PC-3 (cell line): Measurements from ENCODE around the gene CCR2. TPM values are rescaled to one million over a fixed set of nuclear protein-coding genes. Genes with fewer than 3 reads are reported as not detected.

Source experiments
- ATAC-seq: fragments of 200-7000 bp; cut with Tn5 transposase; 2 replicates; pipeline ENCODE4 v1.9.1; 2020; ENCODE audit warnings: mild to moderate bottlenecking, moderate library complexity
- BruUV-seq: library from RNA; stranded (reverse); fragments of 400-500 nt; replicated peaks from 2 replicates; lab custom pipeline; 2021; lab: Mats Ljungman, UMichigan
- CTCF ChIA-PET: fragments of 300-600 bp; sonication (Branson Sonifier 250); formaldehyde crosslinking; loops from one replicate; lab custom pipeline; 2022; ENCODE audit warnings: antibody characterized with exemption; lab: Charles Lee
- POLR2A ChIA-PET: fragments of 300-600 bp; sonication (Branson Sonifier 250); formaldehyde crosslinking; loops from one replicate; lab custom pipeline; 2022; ENCODE audit warnings: antibody characterized with exemption; ENCODE audit not compliant: unreplicated experiment; lab: Charles Lee
- DNase-seq: peaks from one replicate; pipeline ENCODE4 v3.0.0-alpha.2; 2015
- H2AFZ ChIP-seq: fragments of 300-600 bp; sonication (generic); 2 replicates; pipeline ENCODE4 v1.6.0; 2016; ENCODE audit warnings: antibody characterized with exemption, low read length
- H3F3A ChIP-seq: fragments of 300-600 bp; sonication (generic); one replicate; pipeline ENCODE4 v1.6.0; 2017; ENCODE audit warnings: antibody characterized with exemption, low read length, control low read depth, mild to moderate bottlenecking; ENCODE audit not compliant: unreplicated experiment
- H3K27ac ChIP-seq: fragments of 300-600 bp; sonication (generic); 2 replicates; pipeline ENCODE4 v1.5.1; 2016; ENCODE audit warnings: mild to moderate bottlenecking, low read length
- H3K27me3 ChIP-seq: fragments of 300-600 bp; sonication (generic); 2 replicates; pipeline ENCODE4 v1.6.1; 2016; ENCODE audit warnings: low read length, mixed read lengths
- H3K36me3 ChIP-seq: fragments of 300-600 bp; sonication (generic); 2 replicates; pipeline ENCODE4 v1.6.1; 2016; ENCODE audit warnings: low read depth, mixed run types, low read length, mixed read lengths
- H3K4me1 ChIP-seq: fragments of 300-600 bp; sonication (generic); 2 replicates; pipeline ENCODE4 v1.5.1; 2016; ENCODE audit warnings: low read length; ENCODE audit not compliant: insufficient read depth
- H3K4me2 ChIP-seq: fragments of 300-600 bp; sonication (generic); 2 replicates; pipeline ENCODE4 v1.6.0; 2016; ENCODE audit warnings: low read length
- H3K4me3 ChIP-seq: fragments of 300-600 bp; sonication (generic); 2 replicates; pipeline ENCODE4 v1.5.1; 2016; ENCODE audit warnings: mild to moderate bottlenecking, low read length, mixed read lengths
- H3K79me2 ChIP-seq: fragments of 300-600 bp; sonication (generic); 2 replicates; pipeline ENCODE4 v1.6.1; 2017; ENCODE audit warnings: low read length, mixed read lengths
- H3K9ac ChIP-seq: fragments of 300-600 bp; sonication (generic); 2 replicates; pipeline ENCODE4 v1.6.0; 2016; ENCODE audit warnings: mild to moderate bottlenecking, low read length
- H3K9me2 ChIP-seq: fragments of 300-600 bp; sonication (generic); replicated peaks from 2 replicates; pipeline ENCODE4 v1.6.1; 2016; ENCODE audit warnings: mixed run types, low read length, mixed read lengths
- H3K9me3 ChIP-seq: fragments of 300-600 bp; sonication (generic); 2 replicates; pipeline ENCODE4 v1.6.1; 2016; ENCODE audit warnings: low read length, mixed read lengths
- H4K20me1 ChIP-seq: fragments of 300-600 bp; sonication (generic); 2 replicates; pipeline ENCODE4 v1.6.1; 2016; ENCODE audit warnings: low read length, mixed read lengths
- CTCF ChIP-seq: fragments of 300-600 bp; sonication (generic); conservative IDR thresholded peaks from 2 replicates; pipeline ENCODE4 v1.5.1; 2017; ENCODE audit warnings: antibody characterized with exemption, low read depth, mild to moderate bottlenecking, low read length
- EZH2 ChIP-seq: fragments of 300-600 bp; sonication (generic); IDR thresholded peaks from one replicate; pipeline ENCODE4 v1.6.1; 2017; ENCODE audit warnings: antibody characterized with exemption, mild to moderate bottlenecking, low read length; ENCODE audit not compliant: unreplicated experiment
- EZH2phosphoT487 ChIP-seq: fragments of 300-600 bp; sonication (generic); IDR thresholded peaks from 2 replicates; pipeline ENCODE4 v1.6.1; 2018; ENCODE audit warnings: mild to moderate bottlenecking, antibody characterized with exemption, low read length, borderline replicate concordance
- intact Hi-C: fragments of 100-400 bp; cut with micrococcal nuclease; formaldehyde crosslinking; loops from 2 replicates; pipeline ENCODE4 v1.9.0; 2023
- total RNA-seq: library from RNA; depleted of rRNA; stranded (reverse); fragments of >200 nt; gene quantifications from 2 replicates; pipeline ENCODE4 v1.2.3, GENCODE V29; 2014

The CCR2 gene
- total RNA-seq, 1 experiment from 2014 or later, result not detected

- Histone ChIP-seq H2AFZ (no peak overlapping the region), H3F3A (no peaks in the 10 kb centered on the region), H3K27me3 (0 out of 2 replicates have a peak, but pooled peaks cover 5% of the 10 kb centered on the region), H3K4me2 (no peak overlapping the region), H3K4me1 (no peaks in the 10 kb centered on the region), H3K79me2 (no peaks in the 10 kb centered on the region), H4K20me1 (no peaks in the 10 kb centered on the region), H3K9me2 (no peaks in the 10 kb centered on the region), H3K27ac (no peak overlapping the region), H3K9me3 (no peaks in the 10 kb centered on the region), H3K9ac (no peak overlapping the region), H3K36me3 (no peaks in the 10 kb centered on the region), H3K4me3 (no peak overlapping the region)
- intact Hi-C loops, result no loop called here
- ChIA-PET CTCF (no interaction called here), POLR2A (no interaction called here)
- no peak for TF ChIP-seq EZH2phosphoT487
- no peak for TF ChIP-seq EZH2
- TF ChIP-seq CTCF, result no peak
- DNase-seq (no peak), ATAC-seq (no peak)
- no TSS peak for BruUV-seq
Measured at GRCh38 chr3:46349484-46350261, 4.2 kb upstream of the CCR2 start.

GRCh38 chr3:46350262-46350565, 3.7 kb upstream of the CCR2 start:
- H3K79me2 ChIP-seq, result no peaks in the 10 kb centered on the region
- H4K20me1 ChIP-seq, result no peaks in the 10 kb centered on the region
- no peak overlapping the region for H3K27ac ChIP-seq
- DNase-seq (no peak), ATAC-seq (no peak)
- no TSS peak for BruUV-seq
- no peak overlapping the region for H3K4me3 ChIP-seq
- no peaks in the 10 kb centered on the region for H3K4me1 ChIP-seq
- no peaks in the 10 kb centered on the region for H3K9me3 ChIP-seq
- H3F3A ChIP-seq, result no peaks in the 10 kb centered on the region
- H3K27me3 ChIP-seq, result peaks cover 10% of the 10 kb centered on the region; the same call in 1 of the 2 replicates
- H3K9me2 ChIP-seq, result no peaks in the 10 kb centered on the region
- intact Hi-C loops, result no loop called here
- ChIA-PET POLR2A (no interaction called here), CTCF (no interaction called here)
- H2AFZ ChIP-seq, result no peak overlapping the region
- H3K36me3 ChIP-seq, result no peaks in the 10 kb centered on the region
- no peak overlapping the region for H3K9ac ChIP-seq
- no peak overlapping the region for H3K4me2 ChIP-seq
- TF ChIP-seq EZH2, result no peak
- TF ChIP-seq CTCF, result no peak
- no peak for TF ChIP-seq EZH2phosphoT487

- ChIA-PET POLR2A (no interaction called here), CTCF (no interaction called here)
- Histone ChIP-seq H3K27me3 (peaks cover 18% of the 10 kb centered on the region), H3K79me2 (no peaks in the 10 kb centered on the region), H3K4me2 (no peak overlapping the region), H3K9me2 (no peaks in the 10 kb centered on the region), H3K9me3 (no peaks in the 10 kb centered on the region), H3K27ac (no peak overlapping the region), H3K4me3 (no peak overlapping the region), H4K20me1 (no peaks in the 10 kb centered on the region), H3F3A (no peaks in the 10 kb centered on the region), H2AFZ (no peak overlapping the region), H3K4me1 (no peaks in the 10 kb centered on the region), H3K36me3 (no peaks in the 10 kb centered on the region), H3K9ac (no peak overlapping the region)
- no TSS peak for BruUV-seq
- intact Hi-C loops, result no loop called here
- ATAC-seq (no peak; the same call in 1 of the 2 replicates), DNase-seq (peak; percentile 60)
- TF ChIP-seq EZH2phosphoT487 (no peak), CTCF (no peak), EZH2 (no peak)
Measured at GRCh38 chr3:46351646-46352045, 2.3 kb upstream of the CCR2 start.
